ENCODE results near the gene PLAC8L1. TPM values are rescaled to one million over a fixed set of nuclear protein-coding genes. Genes with fewer than 3 reads are reported as not detected.

Gene PLAC8L1
- total RNA-seq, 1 experiment from 2014 or later = 0.49 TPM

GRCh38 chr5:146070746-146071145 is 34.6 kb downstream of the PLAC8L1 start:
- Histone ChIP-seq H3K9me3 (ENCODE audit: control insufficient read depth, insufficient read depth, low read depth, low read length) (no peaks in the 10 kb centered on the region), H3K4me3 (ENCODE audit: low read depth in 2 of 2, low read length in 2 of 2) (no peak overlapping the region), H3K4me1 (ENCODE audit: control insufficient read depth, insufficient read depth, low read length) (no peaks in the 10 kb centered on the region), H3K27me3 (ENCODE audit: control insufficient read depth, insufficient read depth, low read length) (no peaks in the 10 kb centered on the region), H3K36me3 (ENCODE audit: control insufficient read depth, insufficient read depth, low read length) (no peaks in the 10 kb centered on the region), H3K27ac (ENCODE audit: low read length) (no peak overlapping the region)
- no peak for ATAC-seq
- CTCF ChIA-PET = interaction anchor here (0.6 kb wide), 1 partner anchor 76 kb away, joined by 10 read pairs; no protein-coding TSS in a partner anchor
- in situ Hi-C loops (cut with HindIII; ENCODE audit: low pct_unique_long_range_greater_than_20kb, low sequenced_read_pairs) = no loop called here
- intact Hi-C loops (cut with micrococcal nuclease; ENCODE audit: unreplicated experiment) = no loop called here
- TF ChIP-seq CTCF (IDR thresholded peaks at IDR 0.05) = no peak
- no TSS peak for BruUV-seq (replicated peaks)
- no peak for DNase-seq (ENCODE audit: low read depth, low spot score)
- POLR2A ChIA-PET = no interaction called here

GRCh38 chr5:146069780-146070099 is 35.6 kb downstream of the PLAC8L1 start:
- Histone ChIP-seq H3K27me3 (ENCODE audit: control insufficient read depth, insufficient read depth, low read length) (no peaks in the 10 kb centered on the region), H3K9me3 (ENCODE audit: control insufficient read depth, insufficient read depth, low read depth, low read length) (no peaks in the 10 kb centered on the region), H3K4me3 (ENCODE audit: low read depth in 2 of 2, low read length in 2 of 2) (no peak overlapping the region), H3K27ac (ENCODE audit: low read length) (no peak overlapping the region), H3K36me3 (ENCODE audit: control insufficient read depth, insufficient read depth, low read length) (no peaks in the 10 kb centered on the region), H3K4me1 (ENCODE audit: control insufficient read depth, insufficient read depth, low read length) (no peaks in the 10 kb centered on the region)
- POLR2A ChIA-PET = no interaction called here
- ATAC-seq (no peak), DNase-seq (ENCODE audit: low read depth, low spot score) (no peak)
- intact Hi-C loops (cut with micrococcal nuclease; ENCODE audit: unreplicated experiment) (no loop called here), in situ Hi-C loops (cut with HindIII; ENCODE audit: low pct_unique_long_range_greater_than_20kb, low sequenced_read_pairs) (no loop called here)
- TF ChIP-seq SIN3A (IDR thresholded peaks at IDR 0.05; ENCODE audit: borderline replicate concordance, insufficient read depth, low read depth, low read length) = no peak
- TF ChIP-seq CTCF (IDR thresholded peaks at IDR 0.05) = no peak
- TF ChIP-seq TCF7L2 (IDR thresholded peaks at IDR 0.05; ENCODE audit: low read depth, low read length) = no peak
- no peak for TF ChIP-seq POLR2AphosphoS5 (IDR thresholded peaks at IDR 0.05; ENCODE audit: low read depth, low read length)
- no peak for TF ChIP-seq REST (IDR thresholded peaks at IDR 0.05; ENCODE audit: insufficient read depth in 1 of 2, low read depth in 2 of 2, low read length in 1 of 2)
- CTCF ChIA-PET = no interaction called here
- no TSS peak for BruUV-seq (replicated peaks)

All from Panc1 (cell line).